SK-N-SH (cell line): Measurements from ENCODE around the gene TGFBR3. TPM values are rescaled to one million over a fixed set of nuclear protein-coding genes. Genes with fewer than 3 reads are reported as not detected.

Source experiments
- CTCF ChIA-PET: fragments of 300-600, 350-600 bp; formaldehyde crosslinking; extraction: SDS; loops from one replicate; lab custom pipeline; 2021; lab: Yijun Ruan, JAX
- POLR2A ChIA-PET: fragments of 350-600 bp; sonication (Branson Sonifier 250); formaldehyde crosslinking; extraction: SDS; loops from one replicate; lab custom pipeline; 2020; ENCODE audit warnings: antibody characterized with exemption, inconsistent platforms; lab: Yijun Ruan, JAX
- DNase-seq: peaks from one replicate; pipeline ENCODE4 v3.0.0; 2012
- H2AFZ ChIP-seq: fragments of 200-600 bp; sonication (generic); 2 replicates; pipeline ENCODE4 v1.8.1; 2016; ENCODE audit warnings: antibody characterized with exemption, mild to moderate bottlenecking, low read depth
- H3F3A ChIP-seq: fragments of 200-600 bp; sonication (generic); replicated peaks from 2 replicates; pipeline ENCODE3; 2016; ENCODE audit warnings: antibody characterized with exemption, mild to moderate bottlenecking; ENCODE audit not compliant: insufficient read depth
- H3K27ac ChIP-seq, 2 experiments: fragments of 200-500 bp in 1 of 2; fragments of 200-600 bp in 1 of 2; sonication (Bioruptor generic) in 1 of 2; sonication (generic), shearing (Covaris generic) in 1 of 2; 2 replicates each; pipeline versions ENCODE4 v1.5.1 to v1.6.1; 2014 to 2016; ENCODE audit warnings: low read depth in 2 of 2, inconsistent platforms in 1 of 2, low read length in 1 of 2, mild to moderate bottlenecking in 1 of 2, mixed read lengths in 1 of 2
- H3K27me3 ChIP-seq: fragments of 200-600 bp; sonication (generic), shearing (Covaris generic); 2 replicates; pipeline ENCODE4 v1.6.1; 2016; ENCODE audit warnings: mixed run types; ENCODE audit not compliant: insufficient read depth
- H3K36me3 ChIP-seq, 2 experiments: fragments of 200-500 bp in 1 of 2; fragments of 200-600 bp in 1 of 2; sonication (Bioruptor generic) in 1 of 2; sonication (generic) in 1 of 2; replicated peaks in 1 of 2; 2 replicates each; pipeline versions ENCODE3 to v1.5.1; 2014 to 2016; ENCODE audit warnings: low read length in 1 of 2, mild to moderate bottlenecking in 1 of 2; ENCODE audit not compliant: insufficient read depth in 2 of 2, control insufficient read depth in 1 of 2
- H3K4me1 ChIP-seq, 2 experiments: fragments of 200-500 bp in 1 of 2; fragments of 200-600 bp in 1 of 2; sonication (Bioruptor generic) in 1 of 2; sonication (generic), shearing (Covaris generic) in 1 of 2; 2 replicates each; pipeline versions ENCODE4 v1.5.1 to v1.6.1; 2014 to 2016; ENCODE audit warnings: low read depth in 1 of 2, low read length in 1 of 2, mixed run types in 1 of 2; ENCODE audit not compliant: insufficient read depth in 2 of 2, control insufficient read depth in 1 of 2
- H3K4me2 ChIP-seq: fragments of 200-600 bp; sonication (generic), shearing (Covaris generic); 2 replicates; pipeline ENCODE4 v1.6.1; 2017; ENCODE audit warnings: mixed run types
- H3K4me3 ChIP-seq, 2 experiments: fragments of 200-500 bp in 1 of 2; fragments of 200-600 bp in 1 of 2; sonication (Bioruptor generic) in 1 of 2; sonication (generic), shearing (Covaris generic) in 1 of 2; 2 replicates each; pipeline versions ENCODE4 v1.5.1 to v1.8.1; 2014 to 2016; ENCODE audit warnings: low read depth in 2 of 2, inconsistent platforms in 1 of 2, low read length in 1 of 2, mild to moderate bottlenecking in 1 of 2, mixed read lengths in 1 of 2, moderate library complexity in 1 of 2
- H3K79me2 ChIP-seq: fragments of 200-600 bp; sonication (generic); 2 replicates; pipeline ENCODE4 v1.8.1; 2017; ENCODE audit warnings: mild to moderate bottlenecking; ENCODE audit not compliant: insufficient read depth
- H3K9ac ChIP-seq: fragments of 200-600 bp; sonication (generic); 2 replicates; pipeline ENCODE4 v1.6.1; 2017; ENCODE audit warnings: mixed run types
- H3K9me2 ChIP-seq: fragments of 200-600 bp; sonication (generic); 2 replicates; pipeline ENCODE4 v1.6.1; 2017; ENCODE audit warnings: mixed run types
- H3K9me3 ChIP-seq: fragments of 200-600 bp; sonication (generic); 2 replicates; pipeline ENCODE4 v1.6.1; 2017; ENCODE audit warnings: mixed run types, mild to moderate bottlenecking, moderate library complexity
- H4K20me1 ChIP-seq: fragments of 200-600 bp; sonication (generic); 2 replicates; pipeline ENCODE4 v1.6.1; 2017; ENCODE audit warnings: mild to moderate bottlenecking, mixed run types; ENCODE audit not compliant: insufficient read depth
- CHD2 ChIP-seq: fragments of 150-350 bp; IDR thresholded peaks from 2 replicates; pipeline ENCODE4 v1.6.1; 2018; ENCODE audit warnings: low read length; ENCODE audit not compliant: partially characterized antibody
- FOXJ3 ChIP-seq: sonication (generic); formaldehyde crosslinking; IDR thresholded peaks from 2 replicates; pipeline ENCODE4 v1.5.1; 2020; ENCODE audit warnings: mild to moderate bottlenecking, missing genetic modification reagents
- RFX5 ChIP-seq: IDR thresholded peaks from 2 replicates; pipeline ENCODE4 v1.6.1; 2012; ENCODE audit warnings: mild to moderate bottlenecking, improper control_type of control experiment, low read length
- SIN3A ChIP-seq: IDR thresholded peaks from 2 replicates; pipeline ENCODE4 v1.6.1; 2012; ENCODE audit warnings: low read depth, mild to moderate bottlenecking, low read length, moderate library complexity, borderline replicate concordance
- TEAD4 ChIP-seq: IDR thresholded peaks from 2 replicates; pipeline ENCODE4 v1.4.0; 2012; ENCODE audit warnings: mild to moderate bottlenecking, borderline replicate concordance; ENCODE audit not compliant: insufficient read depth
- ZBTB33 ChIP-seq: IDR thresholded peaks from 2 replicates; pipeline ENCODE4 v1.4.0; 2012; ENCODE audit warnings: low read depth, borderline replicate concordance
- WGBS: methylation state at CpG from one replicate; pipeline ENCODE4 v1.1.6; 2017; ENCODE audit warnings: low lambda C conversion rate; 5-methylcytosine and 5-hydroxymethylcytosine counted together
- polyA plus RNA-seq, 3 experiments: library from polyadenylated mRNA; depleted of rRNA; stranded (reverse); fragments of >200 nt; gene quantifications; 2 replicates each; pipeline ENCODE4 v1.2.3, GENCODE V29; 2012
- TF ChIP-seq, protein P1 (sequence below): IDR thresholded peaks from 2 replicates; pipeline ENCODE4 v1.6.1; 2012; ENCODE audit warnings: mild to moderate bottlenecking, low read depth, low read length, moderate library complexity

TGFBR3 gene
- polyA plus RNA-seq, 1 of the 3 experiments (the other 2 are of a cell fraction) = 0.07 TPM

- Histone ChIP-seq H3K4me3 (no peak overlapping the region), H4K20me1 (no peaks in the 10 kb centered on the region), H3K27ac (no peak overlapping the region), H3K36me3 (no peaks in the 10 kb centered on the region), H3K9ac (no peak overlapping the region), H3K4me2 (no peak overlapping the region), H3K79me2 (no peaks in the 10 kb centered on the region), H3K9me2 (no peaks in the 10 kb centered on the region), H3K4me1 (peaks cover 0 to 3% of the 10 kb centered on the region in 2 experiments; a peak in 1 of 4 replicates), H3K9me3 (no peaks in the 10 kb centered on the region), H3K27me3 (peaks cover 72% of the 10 kb centered on the region), H2AFZ (no peak overlapping the region), H3F3A (no peaks in the 10 kb centered on the region)
- TF ChIP-seq CHD2 (no peak), TEAD4 (no peak)
- WGBS = 0% methylated on average over 1 of the region's 1 CpG
- ChIA-PET POLR2A (no interaction called here), CTCF (interaction anchor here (0.6 to 1.0 kb wide), 2 partner anchors 14 to 409 kb away, joined by 3 read pairs; no protein-coding TSS in a partner anchor)
- DNase-seq = no peak
Measured at GRCh38 chr1:91791103-91791502, 94.8 kb downstream of the TGFBR3 start.

DNA sequence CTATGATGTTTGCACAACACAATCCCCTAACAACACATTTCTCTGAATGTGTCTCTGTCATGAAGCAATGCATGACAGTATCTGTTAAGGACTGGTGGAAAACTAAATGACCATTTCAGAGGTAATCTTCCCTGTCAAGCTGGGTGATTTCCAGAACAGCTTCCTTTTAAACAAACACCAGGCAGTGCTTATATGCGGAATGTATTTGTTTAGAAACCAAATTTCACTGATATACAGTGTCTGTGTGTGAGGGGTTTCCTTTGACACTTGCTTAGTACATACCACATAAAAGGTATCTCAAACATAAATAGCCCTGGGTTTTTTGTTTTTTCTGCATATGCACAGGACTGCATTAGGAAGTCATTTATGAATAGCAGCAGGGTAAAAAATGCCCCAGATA, 95.6 kb downstream of the TGFBR3 start:
- H3K79me2 ChIP-seq = no peaks in the 10 kb centered on the region
- no peaks in the 10 kb centered on the region for H3F3A ChIP-seq
- CTCF ChIA-PET = interaction anchor here (1.0 kb wide), 1 partner anchor 13 kb away, joined by 3 read pairs; no protein-coding TSS in a partner anchor
- WGBS = 0% methylated on average over 1 of the region's 1 CpG
- H3K4me2 ChIP-seq = no peak overlapping the region
- H3K27ac ChIP-seq = no peak overlapping the region
- no peak overlapping the region for H3K9ac ChIP-seq
- POLR2A ChIA-PET = no interaction called here
- peaks cover 0 to 3% of the 10 kb centered on the region in 2 experiments; a peak in 1 of 4 replicates for H3K4me1 ChIP-seq
- no peak for TF ChIP-seq RFX5
- no peak for TF ChIP-seq FOXJ3
- TF ChIP-seq ZBTB33 = no peak
- no peak for TF ChIP-seq SIN3A
- TF ChIP-seq, protein P1, sequence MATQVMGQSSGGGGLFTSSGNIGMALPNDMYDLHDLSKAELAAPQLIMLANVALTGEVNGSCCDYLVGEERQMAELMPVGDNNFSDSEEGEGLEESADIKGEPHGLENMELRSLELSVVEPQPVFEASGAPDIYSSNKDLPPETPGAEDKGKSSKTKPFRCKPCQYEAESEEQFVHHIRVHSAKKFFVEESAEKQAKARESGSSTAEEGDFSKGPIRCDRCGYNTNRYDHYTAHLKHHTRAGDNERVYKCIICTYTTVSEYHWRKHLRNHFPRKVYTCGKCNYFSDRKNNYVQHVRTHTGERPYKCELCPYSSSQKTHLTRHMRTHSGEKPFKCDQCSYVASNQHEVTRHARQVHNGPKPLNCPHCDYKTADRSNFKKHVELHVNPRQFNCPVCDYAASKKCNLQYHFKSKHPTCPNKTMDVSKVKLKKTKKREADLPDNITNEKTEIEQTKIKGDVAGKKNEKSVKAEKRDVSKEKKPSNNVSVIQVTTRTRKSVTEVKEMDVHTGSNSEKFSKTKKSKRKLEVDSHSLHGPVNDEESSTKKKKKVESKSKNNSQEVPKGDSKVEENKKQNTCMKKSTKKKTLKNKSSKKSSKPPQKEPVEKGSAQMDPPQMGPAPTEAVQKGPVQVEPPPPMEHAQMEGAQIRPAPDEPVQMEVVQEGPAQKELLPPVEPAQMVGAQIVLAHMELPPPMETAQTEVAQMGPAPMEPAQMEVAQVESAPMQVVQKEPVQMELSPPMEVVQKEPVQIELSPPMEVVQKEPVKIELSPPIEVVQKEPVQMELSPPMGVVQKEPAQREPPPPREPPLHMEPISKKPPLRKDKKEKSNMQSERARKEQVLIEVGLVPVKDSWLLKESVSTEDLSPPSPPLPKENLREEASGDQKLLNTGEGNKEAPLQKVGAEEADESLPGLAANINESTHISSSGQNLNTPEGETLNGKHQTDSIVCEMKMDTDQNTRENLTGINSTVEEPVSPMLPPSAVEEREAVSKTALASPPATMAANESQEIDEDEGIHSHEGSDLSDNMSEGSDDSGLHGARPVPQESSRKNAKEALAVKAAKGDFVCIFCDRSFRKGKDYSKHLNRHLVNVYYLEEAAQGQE = no peak
- H3K4me3 ChIP-seq = no peak overlapping the region
- no peak overlapping the region for H2AFZ ChIP-seq
- no peaks in the 10 kb centered on the region for H3K9me2 ChIP-seq
- no peaks in the 10 kb centered on the region for H3K36me3 ChIP-seq
- H3K9me3 ChIP-seq = no peaks in the 10 kb centered on the region
- no peak for DNase-seq
- H3K27me3 ChIP-seq = peaks cover 72% of the 10 kb centered on the region
- no peaks in the 10 kb centered on the region for H4K20me1 ChIP-seq
